RWPE1 (cell line): ENCODE measurements around the gene CREBBP.

ENCODE experiments used
- CTCF ChIA-PET: fragments of 350-600 bp; sonication (Branson Sonifier 250); formaldehyde crosslinking; extraction: SDS; loops from one replicate; lab custom pipeline; 2021; lab: Yijun Ruan, JAX
- POLR2A ChIA-PET: fragments of 400-600 bp; formaldehyde crosslinking; extraction: SDS; loops from one replicate; lab custom pipeline; 2020; ENCODE audit warnings: antibody characterized with exemption; ENCODE audit not compliant: low non-redundant PET; lab: Yijun Ruan, JAX
- DNase-seq: peaks from one replicate; pipeline ENCODE4 v3.0.0; 2012; ENCODE audit warnings: low spot score
- H3K27ac ChIP-seq: fragments of 450-650 bp; 2 replicates; pipeline ENCODE4 v1.5.1; 2017
- TF ChIP-seq, protein P1 (sequence below): fragments of 450-650 bp; conservative IDR thresholded peaks from 2 replicates; pipeline ENCODE4 v1.5.1; 2017; ENCODE audit warnings: low read depth, mild to moderate bottlenecking

CREBBP gene

DNA sequence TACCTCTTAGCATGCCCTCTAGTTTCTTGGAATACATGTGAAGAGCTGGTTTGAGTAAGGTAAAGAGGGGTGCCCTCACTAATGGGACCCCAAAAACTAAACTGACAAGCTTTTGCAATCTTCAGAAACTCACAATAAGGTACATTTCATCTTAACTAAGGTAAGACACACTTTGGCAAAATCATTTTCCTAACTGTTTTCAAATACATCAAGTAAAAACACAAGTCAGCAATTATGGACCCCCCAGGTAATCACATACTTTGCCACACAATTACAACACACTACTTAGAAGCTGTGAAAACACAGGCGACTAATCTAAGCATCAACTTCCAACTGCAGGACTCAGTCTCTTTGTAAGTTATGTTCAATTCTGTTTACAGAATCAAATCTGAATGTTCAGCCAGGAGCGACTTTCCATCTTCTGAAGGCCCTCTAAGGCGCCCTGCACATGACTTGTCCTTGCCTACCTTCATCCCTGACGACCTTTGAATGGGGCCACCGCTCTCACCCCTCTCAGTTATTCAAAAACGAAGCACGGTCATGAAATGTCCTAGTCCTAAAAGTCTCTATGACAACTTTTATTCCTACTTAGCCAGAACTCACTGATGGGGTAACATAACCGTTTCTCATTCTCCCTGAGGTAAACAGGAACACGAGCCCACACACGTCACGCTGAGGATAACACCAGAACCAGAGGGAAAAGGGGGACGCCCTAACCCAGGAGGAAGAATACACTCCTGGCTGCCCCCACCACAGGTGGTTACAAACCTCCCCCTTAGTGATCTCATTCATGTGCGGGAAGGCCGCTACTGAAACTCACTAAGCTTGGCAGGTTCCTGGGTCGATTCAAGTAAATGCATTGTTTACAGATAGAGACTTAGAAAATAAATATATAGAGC, 5.5 kb downstream of the CREBBP start:
- no peak for DNase-seq
- no peak overlapping the region for H3K27ac ChIP-seq
- TF ChIP-seq, protein P1, sequence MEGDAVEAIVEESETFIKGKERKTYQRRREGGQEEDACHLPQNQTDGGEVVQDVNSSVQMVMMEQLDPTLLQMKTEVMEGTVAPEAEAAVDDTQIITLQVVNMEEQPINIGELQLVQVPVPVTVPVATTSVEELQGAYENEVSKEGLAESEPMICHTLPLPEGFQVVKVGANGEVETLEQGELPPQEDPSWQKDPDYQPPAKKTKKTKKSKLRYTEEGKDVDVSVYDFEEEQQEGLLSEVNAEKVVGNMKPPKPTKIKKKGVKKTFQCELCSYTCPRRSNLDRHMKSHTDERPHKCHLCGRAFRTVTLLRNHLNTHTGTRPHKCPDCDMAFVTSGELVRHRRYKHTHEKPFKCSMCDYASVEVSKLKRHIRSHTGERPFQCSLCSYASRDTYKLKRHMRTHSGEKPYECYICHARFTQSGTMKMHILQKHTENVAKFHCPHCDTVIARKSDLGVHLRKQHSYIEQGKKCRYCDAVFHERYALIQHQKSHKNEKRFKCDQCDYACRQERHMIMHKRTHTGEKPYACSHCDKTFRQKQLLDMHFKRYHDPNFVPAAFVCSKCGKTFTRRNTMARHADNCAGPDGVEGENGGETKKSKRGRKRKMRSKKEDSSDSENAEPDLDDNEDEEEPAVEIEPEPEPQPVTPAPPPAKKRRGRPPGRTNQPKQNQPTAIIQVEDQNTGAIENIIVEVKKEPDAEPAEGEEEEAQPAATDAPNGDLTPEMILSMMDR, result no peak
- POLR2A ChIA-PET, result no interaction called here
- CTCF ChIA-PET, result no interaction called here

DNA sequence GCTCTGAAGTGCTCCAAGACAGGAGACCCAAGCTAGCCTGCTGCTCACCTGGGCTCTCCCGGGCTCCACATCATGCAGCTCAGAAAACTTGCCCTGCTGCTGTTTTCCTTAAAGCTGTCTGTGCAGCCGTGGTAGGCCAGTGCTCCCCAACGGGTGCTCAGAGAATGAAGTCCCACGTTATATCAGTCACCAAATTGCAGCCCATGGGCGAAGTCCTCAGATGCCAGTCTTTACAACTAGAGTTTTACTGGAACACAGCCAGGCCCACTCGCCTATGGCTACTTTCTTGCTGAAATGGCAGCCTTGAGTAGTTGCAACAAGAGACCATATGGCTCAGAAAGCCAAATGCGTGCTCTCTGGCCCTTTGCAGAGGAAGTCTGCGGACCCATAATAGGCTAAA, 6.3 kb downstream of the CREBBP start:
- CTCF ChIA-PET, result no interaction called here
- TF ChIP-seq, protein P1, result no peak
- DNase-seq, result no peak
- POLR2A ChIA-PET, result no interaction called here
- peak overlapping the region; percentile 1; the same call in 1 of the 2 replicates for H3K27ac ChIP-seq

DNA sequence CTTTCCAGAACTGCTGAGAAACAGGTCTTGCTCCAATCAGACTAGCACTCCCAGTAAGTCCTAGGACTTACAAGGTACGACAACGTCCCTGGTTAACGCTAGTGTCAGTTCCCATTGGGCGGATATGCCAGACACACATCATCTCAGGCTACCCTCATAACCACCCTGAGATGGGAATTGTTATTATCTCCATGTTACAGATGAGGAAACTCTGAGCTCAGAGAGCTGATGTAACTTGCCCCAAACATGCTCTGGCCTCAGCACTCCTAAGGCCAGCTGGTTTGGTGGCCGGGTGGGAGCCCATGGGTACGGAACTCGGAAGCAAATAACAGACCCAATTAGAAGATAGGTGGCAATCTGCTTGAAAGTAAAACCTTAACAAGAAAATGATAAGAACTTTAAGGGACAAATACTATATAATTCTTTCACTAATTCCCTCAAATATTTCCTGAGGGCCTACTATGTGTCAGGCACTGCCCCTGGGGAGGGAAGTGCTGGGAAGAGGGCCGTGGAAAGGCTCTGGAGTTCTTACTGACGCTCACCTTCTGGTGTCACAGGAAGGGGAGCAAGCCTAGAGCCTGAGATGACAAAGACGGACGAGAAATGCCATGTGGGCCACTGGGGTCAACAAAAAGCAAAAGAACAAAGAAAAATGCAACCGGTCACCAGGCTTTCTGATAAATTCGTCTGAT, 6.9 kb downstream of the CREBBP start:
- no peak for DNase-seq
- ChIA-PET CTCF (no interaction called here), POLR2A (no interaction called here)
- peak overlapping the region; percentile 1; the same call in 1 of the 2 replicates for H3K27ac ChIP-seq
- TF ChIP-seq, protein P1, result no peak

- TF ChIP-seq, protein P1, result no peak
- CTCF ChIA-PET, result no interaction called here
- POLR2A ChIA-PET, result no interaction called here
- H3K27ac ChIP-seq, result peak overlapping the region; percentile 49
- no peak for DNase-seq
Measured at GRCh38 chr16:3872216-3872895, 8.2 kb downstream of the CREBBP start.

- ChIA-PET POLR2A (no interaction called here), CTCF (no interaction called here)
- DNase-seq, result no peak
- TF ChIP-seq, protein P1, result no peak
- no peak overlapping the region for H3K27ac ChIP-seq
Measured at GRCh38 chr16:3868967-3869366, 11.5 kb downstream of the CREBBP start.

GRCh38 chr16:3868556-3868955, 12.0 kb downstream of the CREBBP start:
- ChIA-PET CTCF (interaction anchor here (0.7 kb wide), 1 partner anchor 78 kb away, joined by 3 read pairs; no protein-coding TSS in a partner anchor), POLR2A (no interaction called here)
- H3K27ac ChIP-seq, result no peak overlapping the region
- TF ChIP-seq, protein P1, result no peak
- no peak for DNase-seq
